Esophagus squamous epithelium (tissue), 5 donors: ENCODE data around the gene SMTN. TPM values are rescaled to one million over a fixed set of nuclear protein-coding genes. Genes with fewer than 3 reads are reported as not detected.
A peak's percentile ranks its signal among the peaks of the same experiment; 100 is the strongest.
"Not testable (repeated sequence)": the region's sequence is repeated elsewhere in the genome, so short reads cannot be mapped to it uniquely, and the experiment has no call there.

ENCODE experiments used
- DNase-seq: peaks from one replicate; lab custom pipeline; 2025; lab: John Stamatoyannopoulos, UW
- H3K27ac ChIP-seq, 4 donors: fragments of 200-600 bp; sonication (generic); one replicate each; pipeline ENCODE4 v1.5.1; 2016 to 2019; ENCODE audit warnings: mild to moderate bottlenecking in 1 of 4
- H3K27me3 ChIP-seq, 4 donors: fragments of 200-600 bp; sonication (generic); 1 replicate in 3 of 4; 2 replicates in 1 of 4; pipeline versions ENCODE4 v1.5.1 to v1.6.0; 2017 to 2021; ENCODE audit warnings: antibody characterized with exemption in 1 of 4
- H3K36me3 ChIP-seq, 3 donors: fragments of 200-600 bp; sonication (generic); one replicate each; pipeline ENCODE4 v1.5.1; 2016 to 2019
- H3K4me1 ChIP-seq, 3 donors: fragments of 200-600 bp; sonication (generic); one replicate each; pipeline ENCODE4 v1.5.1; 2017 to 2019
- H3K4me3 ChIP-seq, 4 donors: fragments of 200-600 bp; sonication (generic); 1 replicate in 3 of 4; 2 replicates in 1 of 4; pipeline ENCODE4 v1.5.1; 2016 to 2019; ENCODE audit warnings: mild to moderate bottlenecking in 2 of 4, moderate library complexity in 1 of 4
- H3K9me3 ChIP-seq, 3 donors: fragments of 200-600 bp; sonication (generic); one replicate each; pipeline ENCODE4 v1.5.1; 2016 to 2019
- POLR2A ChIP-seq, 4 donors: fragments of 450-650 bp; IDR thresholded peaks; one replicate each; pipeline ENCODE4 v1.6.1; 2017; ENCODE audit warnings: antibody characterized with exemption in 4 of 4, mild to moderate bottlenecking in 4 of 4, moderate library complexity in 3 of 4
- WGBS, 2 donors: methylation state at CpG; one replicate each; pipeline ENCODE4 v1.1.5; 2018; 5-methylcytosine and 5-hydroxymethylcytosine counted together
- intact Hi-C: fragments of 100-400 bp; cut with DNase I; formaldehyde crosslinking; loops from one replicate; pipeline ENCODE4 v1.15.0; 2022
- total RNA-seq, 4 donors: library from RNA; depleted of rRNA; stranded (reverse); fragments of >200 nt; gene quantifications; one replicate each; pipeline ENCODE4 v1.1.0, GENCODE V29; 2016
- TF ChIP-seq, protein P1 (sequence below), 6 experiments: fragments of 450-650 bp in 4 of 6; fragments of 200-600 bp in 2 of 6; sonication (generic) in 2 of 6; IDR thresholded peaks; one replicate each; pipeline ENCODE4 v1.5.1; 2016 to 2019; ENCODE audit warnings: antibody characterized with exemption in 6 of 6, mild to moderate bottlenecking in 4 of 6, moderate library complexity in 4 of 6
- donor health status: DM: yes; HTN: yes; CAD: no.

Gene SMTN
- total RNA-seq, 4 donors from 2014 or later = 28.2 to 158 (median 45.8) TPM

DNA sequence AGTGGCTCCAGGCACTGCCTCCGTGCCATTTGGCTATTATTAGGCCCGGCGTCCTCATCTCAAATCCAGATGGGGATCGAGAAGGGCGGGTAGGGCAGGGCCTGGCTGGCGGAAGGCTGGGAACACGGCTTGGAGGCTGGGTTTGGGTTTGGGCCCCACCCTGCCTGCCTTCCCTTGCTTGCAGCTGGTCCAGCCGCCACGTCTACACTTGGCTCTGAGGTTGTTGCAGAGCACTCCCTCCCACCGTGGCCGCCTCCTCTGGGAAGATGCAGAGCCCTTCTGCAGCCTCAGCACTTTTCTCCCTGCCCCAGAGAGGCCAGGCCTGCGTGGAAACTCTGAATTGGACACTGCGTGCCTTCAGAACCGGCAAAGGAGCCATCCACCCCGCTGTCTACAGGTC is 5.2 kb upstream of the SMTN start:
- intact Hi-C loops = no loop called here
- TF ChIP-seq, protein P1, sequence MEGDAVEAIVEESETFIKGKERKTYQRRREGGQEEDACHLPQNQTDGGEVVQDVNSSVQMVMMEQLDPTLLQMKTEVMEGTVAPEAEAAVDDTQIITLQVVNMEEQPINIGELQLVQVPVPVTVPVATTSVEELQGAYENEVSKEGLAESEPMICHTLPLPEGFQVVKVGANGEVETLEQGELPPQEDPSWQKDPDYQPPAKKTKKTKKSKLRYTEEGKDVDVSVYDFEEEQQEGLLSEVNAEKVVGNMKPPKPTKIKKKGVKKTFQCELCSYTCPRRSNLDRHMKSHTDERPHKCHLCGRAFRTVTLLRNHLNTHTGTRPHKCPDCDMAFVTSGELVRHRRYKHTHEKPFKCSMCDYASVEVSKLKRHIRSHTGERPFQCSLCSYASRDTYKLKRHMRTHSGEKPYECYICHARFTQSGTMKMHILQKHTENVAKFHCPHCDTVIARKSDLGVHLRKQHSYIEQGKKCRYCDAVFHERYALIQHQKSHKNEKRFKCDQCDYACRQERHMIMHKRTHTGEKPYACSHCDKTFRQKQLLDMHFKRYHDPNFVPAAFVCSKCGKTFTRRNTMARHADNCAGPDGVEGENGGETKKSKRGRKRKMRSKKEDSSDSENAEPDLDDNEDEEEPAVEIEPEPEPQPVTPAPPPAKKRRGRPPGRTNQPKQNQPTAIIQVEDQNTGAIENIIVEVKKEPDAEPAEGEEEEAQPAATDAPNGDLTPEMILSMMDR (IDR thresholded peaks at IDR 0.05) = no peak
- peak in 1 of 4 donors; percentile 21 for TF ChIP-seq POLR2A (IDR thresholded peaks at IDR 0.05)
- no peak for DNase-seq
- Histone ChIP-seq H3K36me3 (no peaks in the 10 kb centered on the region), H3K27me3 (no peaks in the 10 kb centered on the region), H3K9me3 (no peaks in the 10 kb centered on the region), H3K27ac (peak overlapping the region; percentile 60 to 84 (median 82)), H3K4me3 (peak overlapping the region in 1 of 4 donors; percentile 30), H3K4me1 (peaks cover 3 to 35% (median 4%) of the 10 kb centered on the region in 3 donors)
- WGBS, 2 donors = 25% methylated on average over 8 of the region's 15 CpGs; no CpG with 5 or more reads in 1 of the 2 donors

DNA sequence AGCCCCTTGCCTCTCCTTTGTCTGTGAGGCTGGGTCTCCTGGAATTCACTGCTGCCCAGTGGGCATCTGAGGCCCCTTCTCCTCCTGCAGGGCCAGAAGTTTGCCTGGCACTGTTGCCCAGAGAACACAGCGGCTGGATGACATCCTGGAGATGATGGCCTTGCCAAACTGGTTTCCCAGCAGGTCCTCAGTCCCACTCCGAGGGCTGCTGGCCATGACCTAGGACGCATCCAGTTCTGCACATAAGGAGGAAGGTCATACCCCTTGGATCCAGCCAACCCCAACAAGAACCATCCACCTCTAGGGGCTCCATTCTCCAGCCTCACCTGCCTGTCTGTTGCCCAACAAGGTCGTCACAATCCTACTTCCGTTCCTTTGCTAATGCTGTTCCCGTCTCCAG is 3.4 kb upstream of the SMTN start:
- no peak overlapping the region for H3K4me3 ChIP-seq
- TF ChIP-seq, protein P1 (IDR thresholded peaks at IDR 0.05) = no peak
- no peak for TF ChIP-seq POLR2A (IDR thresholded peaks at IDR 0.05)
- H3K27ac ChIP-seq = no peak overlapping the region
- H3K4me1 ChIP-seq = peaks cover 14 to 51% (median 17%) of the 10 kb centered on the region in 3 donors
- DNase-seq = no peak
- WGBS, 2 donors = 78 to 90% methylated on average over 4 to 5 of the region's 6 CpGs
- intact Hi-C loops = no loop called here
- H3K27me3 ChIP-seq = no peaks in the 10 kb centered on the region
- H3K9me3 ChIP-seq = no peaks in the 10 kb centered on the region
- no peaks in the 10 kb centered on the region for H3K36me3 ChIP-seq

DNA sequence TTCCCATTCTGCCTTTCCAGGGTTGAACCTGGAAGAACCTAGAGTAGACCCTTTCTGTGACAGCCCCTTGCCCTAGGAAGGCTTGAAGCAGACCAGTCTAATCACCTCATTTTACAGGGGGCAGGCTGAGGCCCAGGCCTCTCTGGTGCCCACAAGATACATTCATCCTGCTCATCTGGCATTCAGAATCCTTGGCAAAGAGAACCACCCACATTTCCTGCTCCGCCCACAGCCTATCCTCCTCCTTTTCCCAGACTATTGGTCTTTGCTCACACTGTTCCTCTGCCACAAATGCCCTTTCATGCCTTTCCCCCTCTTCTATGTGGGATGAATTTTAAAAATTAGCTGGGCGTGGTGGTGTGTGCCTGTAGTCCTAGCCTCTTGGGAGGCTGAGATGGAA is 2.7 kb upstream of the SMTN start:
- peaks cover 21 to 58% (median 24%) of the 10 kb centered on the region in 3 donors for H3K4me1 ChIP-seq
- H3K27me3 ChIP-seq, H3K36me3 ChIP-seq, intact Hi-C loops, H3K4me3 ChIP-seq, H3K9me3 ChIP-seq, DNase-seq: not testable (repeated sequence)
- peak overlapping the region in 1 of 4 donors; percentile 2 for H3K27ac ChIP-seq
- 80 to 93% methylated on average over 2 of the region's 2 CpGs for WGBS, 2 donors

DNA sequence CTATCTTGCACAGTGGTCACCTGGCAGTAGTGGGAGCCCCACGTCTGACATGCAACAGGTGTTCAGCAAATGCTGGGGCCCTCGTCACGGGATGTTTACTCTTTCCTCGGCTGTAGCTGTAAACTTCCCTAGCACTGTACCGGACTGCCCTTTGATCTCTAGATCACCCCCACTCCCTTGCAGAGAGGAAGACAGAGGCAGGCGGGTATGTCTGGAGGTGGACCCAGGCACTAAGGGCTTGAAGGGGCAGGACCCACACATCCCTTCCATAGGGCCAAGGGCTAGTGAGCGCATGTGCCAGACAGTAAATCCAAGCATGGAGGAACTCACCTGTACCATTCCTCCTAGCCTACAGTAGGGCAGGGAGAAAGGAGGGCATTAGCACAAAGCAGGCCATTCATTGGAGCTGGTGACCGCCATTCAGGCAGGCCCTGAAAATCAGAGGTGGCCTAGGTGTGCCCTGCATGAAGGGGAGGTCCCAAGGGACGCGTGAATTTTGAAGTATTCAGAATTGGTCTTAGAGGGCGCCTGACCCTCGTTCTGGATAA is 1.9 kb upstream of the SMTN start:
- peaks cover 27 to 66% (median 32%) of the 10 kb centered on the region in 3 donors for H3K4me1 ChIP-seq
- TF ChIP-seq POLR2A (IDR thresholded peaks at IDR 0.05) = no peak
- TF ChIP-seq, protein P1 (IDR thresholded peaks at IDR 0.05) = no peak
- no peaks in the 10 kb centered on the region for H3K9me3 ChIP-seq
- intact Hi-C loops = no loop called here
- no peak overlapping the region for H3K27ac ChIP-seq
- 77 to 79% methylated on average over 6 to 10 of the region's 12 CpGs for WGBS, 2 donors
- no peak overlapping the region for H3K4me3 ChIP-seq
- no peaks in the 10 kb centered on the region for H3K36me3 ChIP-seq
- DNase-seq = no peak
- no peaks in the 10 kb centered on the region for H3K27me3 ChIP-seq

DNA sequence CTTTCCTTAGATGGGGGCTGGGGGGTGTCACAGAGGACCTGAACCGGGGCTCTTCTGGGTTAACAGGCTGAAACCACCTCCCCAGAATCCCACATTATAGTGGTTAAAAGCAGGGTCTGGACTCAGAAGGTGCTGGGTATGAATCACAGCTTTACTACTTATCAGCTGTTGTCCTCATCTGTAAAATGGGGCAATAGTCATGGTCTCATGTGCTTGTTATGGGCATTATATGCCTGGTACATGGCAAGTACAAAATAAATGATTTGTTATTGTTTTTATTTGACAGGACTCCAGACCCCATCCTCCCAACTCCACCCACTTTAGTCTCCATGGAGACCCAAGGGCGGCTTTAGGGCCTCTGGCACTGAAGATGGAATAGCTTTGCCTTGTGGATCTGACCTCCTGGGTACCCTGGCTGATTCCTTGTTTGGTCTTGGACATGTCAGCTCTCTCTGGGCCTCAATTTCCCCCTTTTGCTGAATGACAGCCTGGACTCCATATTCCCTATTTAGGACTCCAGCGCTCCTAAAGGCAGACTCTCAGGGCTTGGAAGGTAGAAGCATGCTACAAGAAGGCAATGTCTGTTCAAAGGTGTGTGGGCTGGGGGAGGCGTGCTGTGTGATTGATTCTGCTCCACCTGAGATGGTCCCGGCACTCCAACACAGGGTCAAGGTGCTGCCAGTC is 812 bp upstream of the SMTN start:
- 35 to 69% methylated on average over 2 to 5 of the region's 5 CpGs for WGBS, 2 donors
- H3K36me3 ChIP-seq = no peaks in the 10 kb centered on the region
- no peaks in the 10 kb centered on the region for H3K27me3 ChIP-seq
- no peak for TF ChIP-seq POLR2A (IDR thresholded peaks at IDR 0.05)
- peaks cover 31 to 71% (median 33%) of the 10 kb centered on the region in 3 donors for H3K4me1 ChIP-seq
- no peaks in the 10 kb centered on the region for H3K9me3 ChIP-seq
- H3K4me3 ChIP-seq = peak overlapping the region; percentile 35 to 87 (median 68)
- DNase-seq = no peak
- intact Hi-C loops = loop anchor here (5.0 to 10.0 kb wide), 2 partner anchors 133 to 316 kb away; no protein-coding TSS in a partner anchor
- H3K27ac ChIP-seq = peak overlapping the region; percentile 85 to 98 (median 95)
